ENCODE data around the gene CDC14B.

- TF ChIP-seq CTCF (IDR thresholded peaks at IDR 0.05; ENCODE audit: insufficient read depth, low read length, poor library complexity, severe bottlenecking) = no peak
- TF ChIP-seq EZH2phosphoT487 (conservative IDR thresholded peaks at IDR 0.05; ENCODE audit: low read length) = no peak
Measured at GRCh38 chr9:96609732-96610131, 9.9 kb downstream of the CDC14B start.
